Transverse colon (tissue), 3 donors: ENCODE measurements around the gene SLC24A1.

Experiments used
- CTCF ChIP-seq, 5 experiments: fragments of 200-600 bp in 3 of 5; fragments of 450-650 bp in 2 of 5; sonication (generic) in 3 of 5; IDR thresholded peaks; 1 replicate in 2 of 5; 2 replicates in 3 of 5; pipeline ENCODE4 v1.5.1; 2016 to 2017; ENCODE audit warnings: antibody characterized with exemption in 5 of 5, inconsistent platforms in 3 of 5, mild to moderate bottlenecking in 2 of 5, moderate library complexity in 1 of 5
- EP300 ChIP-seq: sonication (generic); formaldehyde crosslinking; IDR thresholded peaks from one replicate; pipeline ENCODE4 v1.6.1; 2017; ENCODE audit warnings: antibody characterized with exemption, low read depth

- TF ChIP-seq EP300 (no peak), CTCF (IDR thresholded peaks at IDR 0.05) (no peak)
Observed at GRCh38 chr15:65639509-65639908, 17.8 kb downstream of the SLC24A1 start.
